ENCODE data around the gene PDZRN3. TPM values are rescaled to one million over a fixed set of nuclear protein-coding genes. Genes with fewer than 3 reads are reported as not detected.

Gene PDZRN3
- total RNA-seq, 1 experiment from 2014 or later: not detected

- no peaks in the 10 kb centered on the region for H3K9me3 Mint-ChIP-seq (ENCODE audit: low read depth, unreplicated experiment)
- CTCF ChIA-PET: interaction anchor here (0.7 kb wide), 1 partner anchor 23 kb away, joined by 3 read pairs; no protein-coding TSS in a partner anchor
- no peak for TF ChIP-seq CTCF (IDR thresholded peaks at IDR 0.05; ENCODE audit: unreplicated experiment)
- no peaks in the 10 kb centered on the region for H3K4me1 Mint-ChIP-seq (ENCODE audit: low read depth, unreplicated experiment)
- no peak for DNase-seq
- no peaks in the 10 kb centered on the region for H3K36me3 Mint-ChIP-seq (ENCODE audit: insufficient read depth, unreplicated experiment)
- intact Hi-C loops (cut with micrococcal nuclease; ENCODE audit: unreplicated experiment): no loop called here
- H3K27me3 Mint-ChIP-seq (ENCODE audit: unreplicated experiment): no peaks in the 10 kb centered on the region
- H3K27ac Mint-ChIP-seq (ENCODE audit: unreplicated experiment): no peak overlapping the region
- BruUV-seq (replicated peaks): no TSS peak
- H3K4me3 Mint-ChIP-seq (ENCODE audit: low read depth, unreplicated experiment): no peak overlapping the region
Observed at GRCh38 chr3:73635254-73635653, 10.5 kb upstream of the PDZRN3 start.

- TF ChIP-seq CTCF (IDR thresholded peaks at IDR 0.05; ENCODE audit: unreplicated experiment): no peak
- Mint-ChIP-seq H3K27me3 (ENCODE audit: unreplicated experiment) (no peaks in the 10 kb centered on the region), H3K4me1 (ENCODE audit: low read depth, unreplicated experiment) (no peaks in the 10 kb centered on the region), H3K9me3 (ENCODE audit: low read depth, unreplicated experiment) (peaks cover 5% of the 10 kb centered on the region), H3K4me3 (ENCODE audit: low read depth, unreplicated experiment) (no peak overlapping the region), H3K36me3 (ENCODE audit: insufficient read depth, unreplicated experiment) (no peaks in the 10 kb centered on the region), H3K27ac (ENCODE audit: unreplicated experiment) (no peak overlapping the region)
- no TSS peak for BruUV-seq (replicated peaks)
- DNase-seq: no peak
- CTCF ChIA-PET: no interaction called here
- intact Hi-C loops (cut with micrococcal nuclease; ENCODE audit: unreplicated experiment): no loop called here
Observed at GRCh38 chr3:73633916-73634344, 9.2 kb upstream of the PDZRN3 start.

- Mint-ChIP-seq H3K9me3 (ENCODE audit: low read depth, unreplicated experiment) (peaks cover 5% of the 10 kb centered on the region), H3K27me3 (ENCODE audit: unreplicated experiment) (no peaks in the 10 kb centered on the region), H3K27ac (ENCODE audit: unreplicated experiment) (no peak overlapping the region), H3K4me3 (ENCODE audit: low read depth, unreplicated experiment) (no peak overlapping the region), H3K4me1 (ENCODE audit: low read depth, unreplicated experiment) (no peaks in the 10 kb centered on the region), H3K36me3 (ENCODE audit: insufficient read depth, unreplicated experiment) (no peaks in the 10 kb centered on the region)
- DNase-seq: no peak
- BruUV-seq (replicated peaks): no TSS peak
- intact Hi-C loops (cut with micrococcal nuclease; ENCODE audit: unreplicated experiment): no loop called here
- CTCF ChIA-PET: no interaction called here
- no peak for TF ChIP-seq CTCF (IDR thresholded peaks at IDR 0.05; ENCODE audit: unreplicated experiment)
Observed at GRCh38 chr3:73633453-73633852, 8.7 kb upstream of the PDZRN3 start.

GRCh38 chr3:73626106-73626505, 1.4 kb upstream of the PDZRN3 start:
- TF ChIP-seq CTCF (IDR thresholded peaks at IDR 0.05; ENCODE audit: unreplicated experiment): no peak
- H3K9me3 Mint-ChIP-seq (ENCODE audit: low read depth, unreplicated experiment): peaks cover 10% of the 10 kb centered on the region
- DNase-seq: no peak
- BruUV-seq (replicated peaks): no TSS peak
- H3K27me3 Mint-ChIP-seq (ENCODE audit: unreplicated experiment): no peaks in the 10 kb centered on the region
- intact Hi-C loops (cut with micrococcal nuclease; ENCODE audit: unreplicated experiment): no loop called here
- no peaks in the 10 kb centered on the region for H3K4me1 Mint-ChIP-seq (ENCODE audit: low read depth, unreplicated experiment)
- no peak overlapping the region for H3K4me3 Mint-ChIP-seq (ENCODE audit: low read depth, unreplicated experiment)
- CTCF ChIA-PET: no interaction called here
- no peak overlapping the region for H3K27ac Mint-ChIP-seq (ENCODE audit: unreplicated experiment)
- no peaks in the 10 kb centered on the region for H3K36me3 Mint-ChIP-seq (ENCODE audit: insufficient read depth, unreplicated experiment)
